ENCODE measurements around the gene ATP13A3. TPM values are rescaled to one million over a fixed set of nuclear protein-coding genes. Genes with fewer than 3 reads are reported as not detected.

Gene ATP13A3
- total RNA-seq, 1 experiment from 2014 or later: 119 TPM

- ChIA-PET POLR2A (no interaction called here), CTCF (interaction anchor here (1.0 to 3.3 kb wide), 3 partner anchors 9 to 75 kb away, joined by 3 to 16 read pairs (median 5); no protein-coding TSS in a partner anchor)
- Mint-ChIP-seq H3K36me3 (ENCODE audit: insufficient read depth, unreplicated experiment) (peaks cover 6% of the 10 kb centered on the region), H3K27me3 (ENCODE audit: insufficient read depth, unreplicated experiment) (no peaks in the 10 kb centered on the region), H3K4me3 (ENCODE audit: unreplicated experiment) (no peak overlapping the region), H3K27ac (ENCODE audit: low read depth, unreplicated experiment) (no peak overlapping the region), H3K9me3 (ENCODE audit: unreplicated experiment) (no peaks in the 10 kb centered on the region), H3K4me1 (ENCODE audit: insufficient read depth, unreplicated experiment) (no peaks in the 10 kb centered on the region)
- TF ChIP-seq, protein P1, sequence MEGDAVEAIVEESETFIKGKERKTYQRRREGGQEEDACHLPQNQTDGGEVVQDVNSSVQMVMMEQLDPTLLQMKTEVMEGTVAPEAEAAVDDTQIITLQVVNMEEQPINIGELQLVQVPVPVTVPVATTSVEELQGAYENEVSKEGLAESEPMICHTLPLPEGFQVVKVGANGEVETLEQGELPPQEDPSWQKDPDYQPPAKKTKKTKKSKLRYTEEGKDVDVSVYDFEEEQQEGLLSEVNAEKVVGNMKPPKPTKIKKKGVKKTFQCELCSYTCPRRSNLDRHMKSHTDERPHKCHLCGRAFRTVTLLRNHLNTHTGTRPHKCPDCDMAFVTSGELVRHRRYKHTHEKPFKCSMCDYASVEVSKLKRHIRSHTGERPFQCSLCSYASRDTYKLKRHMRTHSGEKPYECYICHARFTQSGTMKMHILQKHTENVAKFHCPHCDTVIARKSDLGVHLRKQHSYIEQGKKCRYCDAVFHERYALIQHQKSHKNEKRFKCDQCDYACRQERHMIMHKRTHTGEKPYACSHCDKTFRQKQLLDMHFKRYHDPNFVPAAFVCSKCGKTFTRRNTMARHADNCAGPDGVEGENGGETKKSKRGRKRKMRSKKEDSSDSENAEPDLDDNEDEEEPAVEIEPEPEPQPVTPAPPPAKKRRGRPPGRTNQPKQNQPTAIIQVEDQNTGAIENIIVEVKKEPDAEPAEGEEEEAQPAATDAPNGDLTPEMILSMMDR (IDR thresholded peaks at IDR 0.05; ENCODE audit: unreplicated experiment): no peak
- intact Hi-C loops (cut with micrococcal nuclease): no loop called here
- no peak for DNase-seq (ENCODE audit: unreplicated experiment)
- BruUV-seq (replicated peaks): no TSS peak
Measured at GRCh38 chr3:194397757-194398312, 89.0 kb downstream of the ATP13A3 start.

DNA sequence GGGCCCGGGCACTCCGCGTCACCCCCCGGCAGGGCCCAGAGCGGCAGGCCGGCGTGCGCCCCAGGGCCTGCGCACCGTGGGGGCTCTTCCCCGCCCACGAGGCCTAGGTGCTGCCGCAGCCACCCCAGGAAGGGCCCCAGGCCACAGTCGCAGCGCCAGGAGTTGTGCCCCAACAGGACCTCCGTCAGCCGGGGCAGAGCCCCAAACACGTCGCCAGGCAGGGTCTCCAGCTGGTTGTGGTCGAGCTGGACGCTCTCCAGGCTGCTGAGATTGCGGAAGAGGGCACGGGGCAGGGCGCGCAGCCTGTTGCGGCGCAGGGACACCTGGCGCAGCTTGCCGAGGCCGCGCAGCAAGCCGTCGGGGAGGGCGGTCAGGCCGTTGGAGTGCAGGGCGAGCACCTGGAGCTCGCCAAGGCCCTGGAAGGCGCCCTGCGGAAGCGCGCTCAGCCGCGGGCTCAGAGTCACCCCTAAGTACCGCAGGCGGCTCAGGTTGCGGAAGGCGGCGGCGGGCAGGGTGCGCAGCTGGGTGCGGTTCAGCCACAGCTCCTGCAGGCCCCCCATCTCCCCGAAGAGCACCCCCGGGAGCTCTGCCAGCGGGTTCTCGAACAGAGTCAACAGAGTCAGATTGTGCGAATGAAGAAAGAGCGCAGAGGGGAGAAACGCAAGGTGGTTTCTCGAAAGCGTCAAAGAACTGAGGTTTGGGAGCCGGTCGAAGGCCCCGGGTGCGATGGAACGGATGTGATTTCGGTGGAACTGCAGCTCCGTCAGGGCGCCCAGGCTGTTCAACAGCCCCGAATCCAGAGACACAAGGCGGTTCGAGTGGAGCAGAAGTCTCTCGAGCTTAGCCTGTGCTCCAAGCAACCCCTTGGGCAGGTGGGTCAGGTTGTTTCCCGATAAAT lies 89.7 kb downstream of the ATP13A3 start:
- Mint-ChIP-seq H3K9me3 (ENCODE audit: unreplicated experiment) (no peaks in the 10 kb centered on the region), H3K27me3 (ENCODE audit: insufficient read depth, unreplicated experiment) (no peaks in the 10 kb centered on the region), H3K27ac (ENCODE audit: low read depth, unreplicated experiment) (no peak overlapping the region), H3K4me1 (ENCODE audit: insufficient read depth, unreplicated experiment) (no peaks in the 10 kb centered on the region), H3K4me3 (ENCODE audit: unreplicated experiment) (no peak overlapping the region), H3K36me3 (ENCODE audit: insufficient read depth, unreplicated experiment) (peaks cover 6% of the 10 kb centered on the region)
- CTCF ChIA-PET: interaction anchor here (1.0 to 3.3 kb wide), 4 partner anchors 9 to 74 kb away, joined by 3 to 16 read pairs (median 4); no protein-coding TSS in a partner anchor
- POLR2A ChIA-PET: interaction anchor here (1.0 to 1.2 kb wide), 2 partner anchors 10 to 256 kb away, joined by 3 read pairs; no protein-coding TSS in a partner anchor
- no peak for DNase-seq (ENCODE audit: unreplicated experiment)
- TF ChIP-seq, protein P1 (IDR thresholded peaks at IDR 0.05; ENCODE audit: unreplicated experiment): no peak
- intact Hi-C loops (cut with micrococcal nuclease): no loop called here
- no TSS peak for BruUV-seq (replicated peaks)

GRCh38 chr3:194396539-194396858 lies 90.3 kb downstream of the ATP13A3 start:
- peaks cover 2% of the 10 kb centered on the region for H3K9me3 Mint-ChIP-seq (ENCODE audit: unreplicated experiment)
- POLR2A ChIA-PET: interaction anchor here (1.0 to 1.2 kb wide), 2 partner anchors 11 to 255 kb away, joined by 3 read pairs; no protein-coding TSS in a partner anchor
- H3K4me3 Mint-ChIP-seq (ENCODE audit: unreplicated experiment): no peak overlapping the region

More at GRCh38 chr3:194396539-194396858, 90.3 kb downstream of the ATP13A3 start:
- Mint-ChIP-seq H3K36me3 (ENCODE audit: insufficient read depth, unreplicated experiment) (peaks cover 6% of the 10 kb centered on the region), H3K27me3 (ENCODE audit: insufficient read depth, unreplicated experiment) (peaks cover 1% of the 10 kb centered on the region), H3K4me1 (ENCODE audit: insufficient read depth, unreplicated experiment) (no peaks in the 10 kb centered on the region), H3K27ac (ENCODE audit: low read depth, unreplicated experiment) (no peak overlapping the region)
- no peak for DNase-seq (ENCODE audit: unreplicated experiment)
- CTCF ChIA-PET: interaction anchor here (0.6 to 3.3 kb wide), 3 partner anchors 10 to 1335 kb away, joined by 3 to 16 read pairs (median 6); no protein-coding TSS in a partner anchor
- intact Hi-C loops (cut with micrococcal nuclease): no loop called here
- BruUV-seq (replicated peaks): no TSS peak
- TF ChIP-seq, protein P1 (IDR thresholded peaks at IDR 0.05; ENCODE audit: unreplicated experiment): no peak

Data from MCF 10A (cell line).